HepG2 (cell line): ENCODE measurements around the gene HTR1D. TPM values are rescaled to one million over a fixed set of nuclear protein-coding genes. Genes with fewer than 3 reads are reported as not detected.

Experiments
- AGO2 ChIP-seq: fragments of 200-400 bp; formaldehyde crosslinking; optimal IDR thresholded peaks from 2 replicates; pipeline ENCODE3; 2017; ENCODE audit warnings: mild to moderate bottlenecking, low read depth, low read length, moderate library complexity
- EHMT2 ChIP-seq: fragments of 200-600 bp; sonication (generic); IDR thresholded peaks from 2 replicates; pipeline ENCODE4 v1.7.0; 2017; ENCODE audit warnings: antibody characterized with exemption, low read depth, low read length, borderline replicate concordance
- GATAD2A ChIP-seq: IDR thresholded peaks from 2 replicates; pipeline ENCODE4 v1.6.1; 2016
- HNRNPL ChIP-seq: fragments of 200-400 bp; formaldehyde crosslinking; IDR thresholded peaks from 2 replicates; pipeline ENCODE4 v1.6.1; 2017; ENCODE audit warnings: mild to moderate bottlenecking, low read depth, low read length
- KDM2A ChIP-seq: sonication (generic); formaldehyde crosslinking; IDR thresholded peaks from 2 replicates; pipeline ENCODE4 v1.4.0; 2020; ENCODE audit warnings: low read depth, missing genetic modification reagents, borderline replicate concordance
- MAZ ChIP-seq, 2 experiments: sonication (generic) in 1 of 2; formaldehyde crosslinking in 1 of 2; IDR thresholded peaks; 2 replicates each; pipeline versions ENCODE4 v1.5.0 to v1.6.1; 2012 to 2020; ENCODE audit warnings: low read depth in 2 of 2, mild to moderate bottlenecking in 2 of 2, borderline replicate concordance in 1 of 2, improper control_type of control experiment in 1 of 2, low read length in 1 of 2, missing genetic modification reagents in 1 of 2, moderate library complexity in 1 of 2
- MEIS2 ChIP-seq: sonication (generic); formaldehyde crosslinking; IDR thresholded peaks from 2 replicates; pipeline ENCODE4 v1.9.0; 2021; ENCODE audit warnings: mild to moderate bottlenecking, missing genetic modification reagents
- PHF21A ChIP-seq: sonication (generic); formaldehyde crosslinking; IDR thresholded peaks from 2 replicates; pipeline ENCODE4 v1.5.0; 2020; ENCODE audit warnings: mild to moderate bottlenecking, missing genetic modification reagents
- SALL1 ChIP-seq: sonication (generic); formaldehyde crosslinking; IDR thresholded peaks from 2 replicates; pipeline ENCODE4 v1.8.0; 2022; ENCODE audit warnings: mild to moderate bottlenecking, missing genetic modification reagents
- SIN3A ChIP-seq: IDR thresholded peaks from 2 replicates; pipeline ENCODE4 v1.6.1; 2011; ENCODE audit warnings: low read depth, mild to moderate bottlenecking, control low read depth, low read length, borderline replicate concordance
- SYNCRIP ChIP-seq: fragments of 200-400 bp; formaldehyde crosslinking; IDR thresholded peaks from 2 replicates; pipeline ENCODE4 v1.6.1; 2018; ENCODE audit warnings: mild to moderate bottlenecking, low read depth, low read length; ENCODE audit not compliant: insufficient read depth
- ZNF329 ChIP-seq: sonication (generic); formaldehyde crosslinking; IDR thresholded peaks from 2 replicates; pipeline ENCODE4 v1.9.0; 2021; ENCODE audit warnings: low read depth, mild to moderate bottlenecking, missing genetic modification reagents
- ZNF343 ChIP-seq: sonication (generic); formaldehyde crosslinking; IDR thresholded peaks from 2 replicates; pipeline ENCODE4 v1.4.0; 2020; ENCODE audit warnings: mild to moderate bottlenecking, missing genetic modification reagents
- ZNF746 ChIP-seq: sonication (generic); formaldehyde crosslinking; IDR thresholded peaks from 2 replicates; pipeline ENCODE4 v1.8.0; 2022; ENCODE audit warnings: mild to moderate bottlenecking, missing genetic modification reagents
- ZNF776 ChIP-seq: sonication (generic); formaldehyde crosslinking; IDR thresholded peaks from 2 replicates; pipeline ENCODE4 v1.4.0; 2020; ENCODE audit warnings: mild to moderate bottlenecking, missing genetic modification reagents
- ZNF891 ChIP-seq: sonication (generic); formaldehyde crosslinking; IDR thresholded peaks from 2 replicates; pipeline ENCODE4 v1.5.0; 2020; ENCODE audit warnings: mild to moderate bottlenecking, missing genetic modification reagents
- polyA plus RNA-seq, 8 experiments: library from polyadenylated mRNA; depleted of rRNA in 3 of 8; stranded (reverse) in 7 of 8; unstranded in 1 of 8; fragments of >200 nt; fragmentation: Illumina TruSeq in 4 of 8; extraction: Trizol in 4 of 8; gene quantifications; 2 replicates each; pipeline versions ENCODE4 v1.2.1 to v1.2.3, GENCODE V29; 2011 to 2016; ENCODE audit warnings: low read depth in 4 of 8, missing spikeins in 1 of 8, mixed read lengths in 1 of 8; ENCODE audit not compliant: insufficient read depth in 1 of 8
- total RNA-seq, 5 experiments: library from RNA; depleted of rRNA; stranded (reverse); fragments of >200 nt; fragmentation: Illumina TruSeq; extraction: Trizol; gene quantifications; 2 replicates each; pipeline ENCODE4 v1.2.3, GENCODE V29; 2016; ENCODE audit warnings: low read depth in 1 of 5
- TF ChIP-seq, protein P1 (sequence below): sonication (generic); formaldehyde crosslinking; IDR thresholded peaks from 2 replicates; pipeline ENCODE4 v1.4.0; 2020; ENCODE audit warnings: missing genetic modification reagents
- TF ChIP-seq, protein P2 (sequence below): sonication (generic); formaldehyde crosslinking; IDR thresholded peaks from 2 replicates; pipeline ENCODE4 v1.4.0; 2020; ENCODE audit warnings: mild to moderate bottlenecking, missing genetic modification reagents, borderline replicate concordance
- TF ChIP-seq, protein P3 (sequence below): sonication (generic); formaldehyde crosslinking; IDR thresholded peaks from 2 replicates; pipeline ENCODE4 v1.4.0; 2020; ENCODE audit warnings: missing genetic modification reagents, borderline replicate concordance

HTR1D gene
- total and polyA plus RNA-seq, 2 of the 13 experiments (the other 11 are each of a cell fraction or from before 2014, with no cell fraction given) = 0.04 to 0.07 TPM

DNA sequence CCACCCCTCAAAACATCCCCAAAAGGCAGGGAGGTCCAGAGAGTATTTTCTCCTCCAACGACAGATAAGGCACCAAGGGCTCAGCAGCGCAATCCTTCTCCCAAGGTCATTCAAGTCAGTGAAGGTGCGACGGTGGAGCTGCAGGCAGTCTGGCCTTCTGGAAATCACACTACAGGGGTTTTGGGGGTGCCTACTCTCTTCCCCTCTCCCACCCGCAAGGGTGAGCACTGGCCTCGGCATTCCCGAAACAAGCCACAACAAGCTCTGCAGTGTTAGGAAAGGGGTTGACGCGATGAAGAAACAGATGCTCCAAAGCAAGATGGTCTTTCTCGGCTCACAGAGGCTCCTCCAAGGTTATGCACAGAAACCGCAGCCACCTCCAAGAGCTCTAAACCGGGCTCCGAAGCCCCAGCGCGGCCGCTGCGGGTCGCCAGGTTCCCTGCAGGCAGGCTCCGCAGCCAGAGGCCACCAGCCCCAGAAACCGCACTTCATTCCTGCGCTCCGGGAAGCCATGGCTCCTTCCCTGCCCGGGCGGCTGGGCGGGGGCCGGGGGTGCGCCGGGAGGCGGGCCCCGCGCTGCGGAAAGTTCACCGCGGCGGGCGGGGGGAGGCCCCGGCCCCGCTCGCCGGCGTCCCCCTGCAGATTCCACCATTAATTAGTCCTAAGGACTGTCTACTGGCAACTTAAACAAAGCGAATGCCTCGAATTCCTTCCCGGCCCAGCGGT, 49.8 kb downstream of the HTR1D start (continued):
- peak; percentile 57; the same call in 1 of the 2 replicates for TF ChIP-seq KDM2A (CRISPR knock-in tag)
- TF ChIP-seq, protein P1, sequence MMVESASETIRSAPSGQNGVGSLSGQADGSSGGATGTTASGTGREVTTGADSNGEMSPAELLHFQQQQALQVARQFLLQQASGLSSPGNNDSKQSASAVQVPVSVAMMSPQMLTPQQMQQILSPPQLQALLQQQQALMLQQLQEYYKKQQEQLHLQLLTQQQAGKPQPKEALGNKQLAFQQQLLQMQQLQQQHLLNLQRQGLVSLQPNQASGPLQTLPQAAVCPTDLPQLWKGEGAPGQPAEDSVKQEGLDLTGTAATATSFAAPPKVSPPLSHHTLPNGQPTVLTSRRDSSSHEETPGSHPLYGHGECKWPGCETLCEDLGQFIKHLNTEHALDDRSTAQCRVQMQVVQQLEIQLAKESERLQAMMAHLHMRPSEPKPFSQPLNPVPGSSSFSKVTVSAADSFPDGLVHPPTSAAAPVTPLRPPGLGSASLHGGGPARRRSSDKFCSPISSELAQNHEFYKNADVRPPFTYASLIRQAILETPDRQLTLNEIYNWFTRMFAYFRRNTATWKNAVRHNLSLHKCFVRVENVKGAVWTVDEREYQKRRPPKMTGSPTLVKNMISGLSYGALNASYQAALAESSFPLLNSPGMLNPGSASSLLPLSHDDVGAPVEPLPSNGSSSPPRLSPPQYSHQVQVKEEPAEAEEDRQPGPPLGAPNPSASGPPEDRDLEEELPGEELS = no peak
- 0 out of 2 replicates have a peak, but pooled peaks have one; percentile 40 for TF ChIP-seq MAZ (IDR thresholded peaks at IDR 0.05; ENCODE audit: borderline replicate concordance, low read depth, low read length)
- TF ChIP-seq MAZ (CRISPR knock-in tag; IDR thresholded peaks at IDR 0.05; ENCODE audit: low read depth) = no peak; the same call in 1 of the 2 replicates
- peak; percentile 44; the same call in 1 of the 2 replicates for TF ChIP-seq SIN3A
- no peak for TF ChIP-seq EHMT2
- no peak; the same call in 1 of the 2 replicates for TF ChIP-seq MEIS2 (CRISPR knock-in tag)
- TF ChIP-seq AGO2 = peak; percentile 38
- peak; percentile 54; the same call in 1 of the 2 replicates for TF ChIP-seq ZNF891 (CRISPR knock-in tag)
- no peak for TF ChIP-seq ZNF343 (CRISPR knock-in tag)
- TF ChIP-seq, protein P2, sequence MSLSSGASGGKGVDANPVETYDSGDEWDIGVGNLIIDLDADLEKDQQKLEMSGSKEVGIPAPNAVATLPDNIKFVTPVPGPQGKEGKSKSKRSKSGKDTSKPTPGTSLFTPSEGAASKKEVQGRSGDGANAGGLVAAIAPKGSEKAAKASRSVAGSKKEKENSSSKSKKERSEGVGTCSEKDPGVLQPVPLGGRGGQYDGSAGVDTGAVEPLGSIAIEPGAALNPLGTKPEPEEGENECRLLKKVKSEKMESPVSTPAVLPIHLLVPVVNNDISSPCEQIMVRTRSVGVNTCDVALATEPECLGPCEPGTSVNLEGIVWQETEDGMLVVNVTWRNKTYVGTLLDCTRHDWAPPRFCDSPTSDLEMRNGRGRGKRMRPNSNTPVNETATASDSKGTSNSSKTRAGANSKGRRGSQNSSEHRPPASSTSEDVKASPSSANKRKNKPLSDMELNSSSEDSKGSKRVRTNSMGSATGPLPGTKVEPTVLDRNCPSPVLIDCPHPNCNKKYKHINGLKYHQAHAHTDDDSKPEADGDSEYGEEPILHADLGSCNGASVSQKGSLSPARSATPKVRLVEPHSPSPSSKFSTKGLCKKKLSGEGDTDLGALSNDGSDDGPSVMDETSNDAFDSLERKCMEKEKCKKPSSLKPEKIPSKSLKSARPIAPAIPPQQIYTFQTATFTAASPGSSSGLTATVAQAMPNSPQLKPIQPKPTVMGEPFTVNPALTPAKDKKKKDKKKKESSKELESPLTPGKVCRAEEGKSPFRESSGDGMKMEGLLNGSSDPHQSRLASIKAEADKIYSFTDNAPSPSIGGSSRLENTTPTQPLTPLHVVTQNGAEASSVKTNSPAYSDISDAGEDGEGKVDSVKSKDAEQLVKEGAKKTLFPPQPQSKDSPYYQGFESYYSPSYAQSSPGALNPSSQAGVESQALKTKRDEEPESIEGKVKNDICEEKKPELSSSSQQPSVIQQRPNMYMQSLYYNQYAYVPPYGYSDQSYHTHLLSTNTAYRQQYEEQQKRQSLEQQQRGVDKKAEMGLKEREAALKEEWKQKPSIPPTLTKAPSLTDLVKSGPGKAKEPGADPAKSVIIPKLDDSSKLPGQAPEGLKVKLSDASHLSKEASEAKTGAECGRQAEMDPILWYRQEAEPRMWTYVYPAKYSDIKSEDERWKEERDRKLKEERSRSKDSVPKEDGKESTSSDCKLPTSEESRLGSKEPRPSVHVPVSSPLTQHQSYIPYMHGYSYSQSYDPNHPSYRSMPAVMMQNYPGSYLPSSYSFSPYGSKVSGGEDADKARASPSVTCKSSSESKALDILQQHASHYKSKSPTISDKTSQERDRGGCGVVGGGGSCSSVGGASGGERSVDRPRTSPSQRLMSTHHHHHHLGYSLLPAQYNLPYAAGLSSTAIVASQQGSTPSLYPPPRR (CRISPR knock-in tag) = 0 out of 2 replicates have a peak, but pooled peaks have one; percentile 16
- peak; percentile 49; the same call in 1 of the 2 replicates for TF ChIP-seq ZNF746 (CRISPR knock-in tag)
- no peak for TF ChIP-seq HNRNPL
- TF ChIP-seq, protein P3, sequence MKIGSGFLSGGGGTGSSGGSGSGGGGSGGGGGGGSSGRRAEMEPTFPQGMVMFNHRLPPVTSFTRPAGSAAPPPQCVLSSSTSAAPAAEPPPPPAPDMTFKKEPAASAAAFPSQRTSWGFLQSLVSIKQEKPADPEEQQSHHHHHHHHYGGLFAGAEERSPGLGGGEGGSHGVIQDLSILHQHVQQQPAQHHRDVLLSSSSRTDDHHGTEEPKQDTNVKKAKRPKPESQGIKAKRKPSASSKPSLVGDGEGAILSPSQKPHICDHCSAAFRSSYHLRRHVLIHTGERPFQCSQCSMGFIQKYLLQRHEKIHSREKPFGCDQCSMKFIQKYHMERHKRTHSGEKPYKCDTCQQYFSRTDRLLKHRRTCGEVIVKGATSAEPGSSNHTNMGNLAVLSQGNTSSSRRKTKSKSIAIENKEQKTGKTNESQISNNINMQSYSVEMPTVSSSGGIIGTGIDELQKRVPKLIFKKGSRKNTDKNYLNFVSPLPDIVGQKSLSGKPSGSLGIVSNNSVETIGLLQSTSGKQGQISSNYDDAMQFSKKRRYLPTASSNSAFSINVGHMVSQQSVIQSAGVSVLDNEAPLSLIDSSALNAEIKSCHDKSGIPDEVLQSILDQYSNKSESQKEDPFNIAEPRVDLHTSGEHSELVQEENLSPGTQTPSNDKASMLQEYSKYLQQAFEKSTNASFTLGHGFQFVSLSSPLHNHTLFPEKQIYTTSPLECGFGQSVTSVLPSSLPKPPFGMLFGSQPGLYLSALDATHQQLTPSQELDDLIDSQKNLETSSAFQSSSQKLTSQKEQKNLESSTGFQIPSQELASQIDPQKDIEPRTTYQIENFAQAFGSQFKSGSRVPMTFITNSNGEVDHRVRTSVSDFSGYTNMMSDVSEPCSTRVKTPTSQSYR (CRISPR knock-in tag) = no peak
- TF ChIP-seq PHF21A (CRISPR knock-in tag) = 0 out of 2 replicates have a peak, but pooled peaks have one; percentile 34
- 0 out of 2 replicates have a peak, but pooled peaks have one; percentile 24 for TF ChIP-seq ZNF329
- no peak for TF ChIP-seq GATAD2A (CRISPR knock-in tag)
- TF ChIP-seq SYNCRIP = no peak
- TF ChIP-seq ZNF776 = no peak
- TF ChIP-seq SALL1 (CRISPR knock-in tag) = peak; percentile 36; the same call in 1 of the 2 replicates
